PC-9 (cell line): ENCODE results near the gene PCYT2.

ENCODE experiments used
- CTCF ChIP-seq: fragments of 200-600 bp; sonication (generic); conservative IDR thresholded peaks from 2 replicates; pipeline ENCODE4 v1.6.1; 2017; ENCODE audit warnings: mixed run types, antibody characterized with exemption, mild to moderate bottlenecking, moderate library complexity
- EZH2 ChIP-seq: fragments of 200-600 bp; sonication (generic); IDR thresholded peaks from 2 replicates; pipeline ENCODE4 v1.8.0; 2017; ENCODE audit warnings: antibody characterized with exemption, low read depth

DNA sequence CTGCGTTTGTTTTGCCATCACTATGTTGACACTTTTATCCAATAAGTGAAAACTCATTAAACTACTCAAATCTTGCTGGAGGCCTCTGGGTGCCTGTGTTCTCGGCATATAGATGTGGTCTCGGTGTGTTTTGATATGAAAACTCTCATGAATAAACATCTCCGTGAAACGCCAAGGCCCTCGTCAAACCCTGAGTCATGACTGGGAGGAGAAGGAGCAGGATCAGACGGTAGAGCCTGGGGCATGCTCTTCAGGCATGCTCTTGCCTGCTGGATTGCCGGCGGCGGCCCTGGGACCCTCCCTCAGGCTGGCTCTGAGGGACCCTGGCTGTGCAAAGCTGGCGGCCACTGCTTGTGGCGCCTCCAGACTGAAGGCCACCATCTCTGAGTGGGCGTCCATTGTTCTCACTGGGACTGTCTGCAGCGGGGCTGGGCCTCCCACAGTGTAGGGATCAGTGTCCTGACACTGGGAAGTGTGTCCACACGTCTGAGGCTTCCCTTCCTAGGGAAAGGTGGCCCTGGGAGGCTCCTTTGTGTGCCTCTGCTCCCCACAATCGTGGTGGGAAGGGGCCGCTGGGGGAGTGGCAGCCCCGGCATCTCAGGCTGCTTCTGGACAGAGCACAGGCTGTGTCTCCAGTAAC is 10.9 kb downstream of the PCYT2 start:
- TF ChIP-seq CTCF (no peak), EZH2 (no peak)
